HG03460 (cell line): Measurements from ENCODE around the gene DEK.
A peak's percentile ranks its signal among the peaks of the same experiment; 100 is the strongest.
"Not testable (repeated sequence)": the region's sequence is repeated elsewhere in the genome, so short reads cannot be mapped to it uniquely, and the experiment has no call there.

Experiments used
- ATAC-seq: cut with Tn5 transposase; IDR thresholded peaks from one replicate; pipeline ENCODE4 v1.9.1; 2021; ENCODE audit not compliant: unreplicated experiment

The DEK gene

DNA sequence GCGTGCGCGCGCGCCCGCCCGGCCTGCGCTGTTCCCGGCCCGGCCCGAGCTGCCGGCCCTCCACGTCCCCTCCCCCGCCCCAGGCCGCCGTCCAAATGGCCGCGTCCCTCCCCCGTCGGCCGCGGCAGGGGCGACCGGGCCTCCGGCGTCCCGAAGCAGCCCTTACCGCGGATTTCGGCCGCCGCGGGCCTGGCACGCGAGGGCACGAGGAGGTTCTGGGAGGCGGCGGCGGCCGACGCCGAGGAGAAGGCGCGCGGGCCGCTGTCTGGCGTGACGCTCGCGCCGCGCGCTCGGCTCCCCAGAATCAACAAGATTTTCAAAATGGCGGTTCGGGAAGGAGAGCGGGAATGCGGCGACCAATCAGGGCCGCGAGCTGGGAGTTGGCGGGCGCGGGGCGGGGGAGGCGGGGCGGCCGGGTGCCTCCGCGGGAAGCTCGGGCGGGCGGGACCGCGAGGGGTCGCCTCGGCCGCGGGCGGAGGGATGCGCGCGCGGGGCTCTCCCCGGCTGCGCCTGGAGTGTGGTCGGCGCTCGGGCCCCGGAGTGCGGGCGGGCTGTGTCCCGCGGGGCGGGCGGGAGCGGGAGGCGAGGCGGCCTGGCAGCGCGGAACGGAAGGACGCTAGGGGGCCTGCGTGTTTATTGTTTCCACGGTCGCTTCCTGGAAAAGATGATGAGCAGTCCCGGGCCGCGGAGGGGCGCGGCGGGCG lies at the start of gene DEK:
DEK (minus strand) TSS at position 312 of the 704 bp plus-strand sequence. CDS start 543 bp downstream, outside the sequence.
- peak; percentile 38 for ATAC-seq

DNA sequence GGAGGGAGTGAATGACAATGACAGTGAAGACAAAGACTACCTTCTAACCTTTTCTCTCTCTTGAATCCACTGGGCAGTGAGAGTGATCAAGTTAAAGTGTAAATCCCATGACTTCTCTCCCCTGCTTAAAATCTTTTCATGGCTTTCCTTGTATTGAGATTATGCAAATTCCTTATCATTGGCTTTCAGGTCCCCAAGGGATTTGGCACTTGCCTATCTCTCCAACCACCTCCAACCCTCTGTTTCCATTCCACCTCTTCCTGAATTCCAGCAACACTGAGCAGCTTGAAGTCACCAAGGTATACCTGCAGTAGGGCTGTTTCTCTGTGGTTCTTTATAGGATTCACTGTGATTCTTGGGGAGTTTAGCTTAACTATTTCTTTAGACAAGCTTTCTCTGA lies 48.0 kb upstream of the DEK start:
- no peak for ATAC-seq

- not testable (repeated sequence) for ATAC-seq
Measured at GRCh38 chr6:18310010-18310409, 45.7 kb upstream of the DEK start.

- no peak for ATAC-seq
Measured at GRCh38 chr6:18309046-18309445, 44.7 kb upstream of the DEK start.

DNA sequence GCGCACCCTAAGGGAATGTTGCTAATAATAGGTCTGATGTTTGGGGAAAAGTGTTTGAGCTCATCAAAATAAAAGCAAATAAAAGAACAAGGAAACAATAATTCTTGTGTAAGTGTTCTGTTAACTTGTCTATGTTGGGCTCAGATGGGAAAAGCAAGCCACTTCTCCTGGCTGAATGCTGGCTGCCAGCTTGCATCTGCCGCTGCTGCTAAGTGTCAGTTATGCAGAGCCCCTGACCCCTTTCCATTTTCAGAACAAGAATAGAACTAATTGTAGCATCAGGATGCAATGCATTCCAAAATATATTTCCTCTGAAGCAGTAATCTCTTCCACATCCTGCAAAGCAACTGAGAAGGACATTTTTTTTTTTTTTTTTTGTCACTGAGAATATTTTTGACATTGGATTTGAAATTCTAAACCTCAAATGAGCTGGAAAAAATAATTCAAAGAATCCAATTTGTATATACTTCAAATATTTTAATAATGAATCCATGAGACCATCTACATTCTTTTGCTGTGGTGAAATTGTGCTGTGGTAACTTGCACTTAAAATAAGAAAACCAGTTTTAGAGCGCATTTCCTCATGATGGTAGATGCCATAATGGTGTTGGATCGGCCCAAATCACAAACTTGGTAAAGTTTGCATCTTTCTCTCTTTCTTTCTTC lies 43.9 kb upstream of the DEK start:
- ATAC-seq: no peak

DNA sequence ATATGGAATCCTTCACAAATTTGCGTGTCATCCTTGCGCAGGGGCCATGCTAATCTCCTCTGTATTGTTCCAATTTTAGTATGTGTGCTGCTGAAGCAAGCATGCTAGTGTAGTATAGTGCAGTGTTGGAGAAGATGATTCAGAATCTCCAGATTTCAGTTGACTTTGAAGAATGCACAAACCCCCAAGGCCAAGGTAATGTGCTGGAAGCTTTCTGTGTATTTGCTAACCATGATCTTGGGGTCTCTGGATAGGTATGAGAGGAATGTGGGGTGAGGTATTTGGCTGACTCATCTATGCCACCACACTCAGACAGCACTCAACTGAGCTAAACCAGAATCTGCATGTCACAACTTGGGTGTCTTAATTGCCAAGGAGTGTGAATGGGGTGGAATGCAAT lies 42.6 kb upstream of the DEK start:
- ATAC-seq: no peak

GRCh38 chr6:18302561-18303439 lies 38.5 kb upstream of the DEK start:
- no peak for ATAC-seq

- no peak for ATAC-seq
Measured at GRCh38 chr6:18293076-18293904, 29.0 kb upstream of the DEK start.

DNA sequence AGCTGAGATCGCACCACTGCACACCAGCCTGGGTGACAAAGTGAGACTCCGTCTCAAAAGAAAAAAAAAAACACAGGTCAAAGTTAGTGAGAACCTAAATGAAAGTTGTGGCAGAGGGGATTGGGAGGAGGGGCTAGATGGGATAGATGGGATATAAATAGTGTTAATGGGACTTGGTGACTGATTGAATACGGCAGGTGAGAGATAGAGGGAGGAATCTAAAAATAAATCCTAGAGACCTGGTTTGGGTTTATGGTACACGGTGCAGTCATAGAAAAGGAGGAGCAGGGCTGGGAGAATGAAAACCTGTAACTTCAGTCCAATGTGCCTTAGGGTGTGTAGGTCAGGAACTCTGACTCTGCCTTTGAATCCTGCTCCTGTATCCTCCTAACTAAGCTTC lies 25.0 kb upstream of the DEK start:
- no peak for ATAC-seq

GRCh38 chr6:18284261-18284660 lies 19.9 kb upstream of the DEK start:
- no peak for ATAC-seq

GRCh38 chr6:18281564-18281963 lies 17.2 kb upstream of the DEK start:
- no peak for ATAC-seq

- ATAC-seq: no peak
Measured at GRCh38 chr6:18280084-18280483, 15.8 kb upstream of the DEK start.

- no peak for ATAC-seq
Measured at GRCh38 chr6:18279422-18279821, 15.1 kb upstream of the DEK start.

DNA sequence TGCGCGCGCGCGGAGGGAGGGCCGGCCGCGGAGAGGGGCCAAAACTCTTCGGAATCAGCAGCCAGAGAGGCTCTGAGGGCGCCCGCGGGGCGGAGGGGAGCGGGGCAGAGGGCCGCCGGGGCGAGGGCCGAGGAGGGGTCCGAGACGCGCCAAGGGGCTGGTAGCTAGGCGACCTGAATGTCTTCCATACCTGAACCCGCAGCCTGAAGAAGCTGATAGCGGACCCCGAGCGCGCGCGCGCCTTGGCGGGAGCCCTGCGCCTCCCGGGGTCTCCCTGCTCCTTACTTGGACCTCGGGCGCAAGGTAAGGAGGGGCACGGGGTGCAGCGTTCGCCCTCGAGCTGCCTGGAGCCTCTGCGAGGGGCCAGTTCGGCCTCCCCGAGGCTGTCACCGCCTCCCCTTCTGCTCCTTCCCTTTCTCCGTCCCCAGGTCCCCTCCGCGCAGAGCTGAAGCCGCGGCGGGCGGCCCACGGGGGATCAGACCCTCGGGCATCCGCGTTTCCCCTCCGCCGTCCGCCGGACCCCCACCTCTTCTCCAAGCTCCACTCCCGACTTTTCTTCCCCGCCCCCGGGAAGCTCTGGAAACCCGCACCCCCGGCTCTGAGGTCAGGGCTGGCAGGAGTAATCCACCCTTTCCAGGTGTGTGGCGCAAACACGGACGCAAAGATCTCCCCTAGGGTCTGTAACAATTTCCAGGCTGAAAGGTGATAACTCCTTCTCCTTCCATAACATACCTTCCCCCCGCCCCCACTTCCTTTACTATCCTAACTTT lies 13.1 kb upstream of the DEK start:
- ATAC-seq: no peak

- no peak for ATAC-seq
Measured at GRCh38 chr6:18276610-18277236, 12.4 kb upstream of the DEK start.

DNA sequence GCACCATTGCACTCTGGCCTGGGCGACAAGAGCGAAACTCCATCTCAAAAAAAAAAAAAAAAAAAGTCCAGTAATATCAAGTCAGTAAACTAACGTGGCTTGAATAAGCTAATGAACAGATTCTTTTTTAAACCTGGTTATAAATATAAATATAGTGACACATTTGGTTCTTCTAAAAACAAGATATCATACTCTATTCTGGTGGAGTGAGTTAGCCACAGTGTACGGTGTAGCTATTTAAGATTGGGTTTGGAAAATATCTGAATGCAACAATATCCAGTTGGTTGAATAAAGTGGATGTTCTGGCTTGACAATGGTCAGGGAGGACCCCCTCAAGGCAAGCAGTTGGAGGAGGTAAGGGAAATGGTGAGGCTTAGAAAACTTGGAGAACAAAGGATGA lies 5.9 kb upstream of the DEK start:
- ATAC-seq: no peak

- no peak for ATAC-seq
Measured at GRCh38 chr6:18269717-18270116, 5.4 kb upstream of the DEK start.

DNA sequence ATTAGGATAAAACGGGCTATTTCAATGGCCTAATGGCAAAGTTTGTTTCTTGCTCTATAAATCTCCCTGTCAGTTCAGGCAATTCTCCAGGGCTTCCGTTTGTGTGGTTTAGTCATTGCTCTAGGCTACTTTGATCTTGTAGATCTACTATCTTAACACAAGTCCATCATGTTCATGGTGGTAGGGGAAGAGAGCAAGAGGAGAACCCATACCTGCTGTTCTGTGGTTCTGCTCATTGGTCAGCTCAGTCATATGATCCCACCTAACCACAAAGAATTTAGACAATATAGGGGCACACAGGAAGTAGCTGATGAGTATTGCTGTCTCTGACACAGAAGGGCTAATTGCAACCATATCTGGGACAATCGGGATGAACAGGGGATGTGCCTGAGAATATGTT lies 4.9 kb upstream of the DEK start:
- ATAC-seq: no peak

DNA sequence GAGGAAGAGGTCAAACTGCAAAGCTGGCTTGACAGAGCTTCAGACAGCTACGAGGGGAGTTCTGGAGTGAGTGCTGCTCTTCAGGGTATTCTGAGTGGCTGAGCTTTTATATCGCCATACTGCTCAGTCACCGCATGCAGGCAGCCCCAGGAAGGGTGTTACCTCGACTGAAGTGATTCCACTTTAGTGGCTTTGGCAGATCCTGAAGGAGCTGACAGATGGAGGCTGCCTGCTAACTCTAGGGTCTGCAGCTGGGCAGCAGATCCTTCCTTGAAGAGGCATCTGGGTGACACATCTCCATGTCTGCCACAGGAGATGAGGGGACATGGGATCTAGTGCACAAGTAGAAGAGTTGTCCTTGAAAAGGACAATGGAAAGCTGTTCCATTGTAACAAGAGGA lies 3.7 kb upstream of the DEK start:
- no peak for ATAC-seq

- no peak for ATAC-seq
Measured at GRCh38 chr6:18266523-18266912, 2.2 kb upstream of the DEK start.
